Pons (tissue), 1 donor: Measurements from ENCODE around the gene TRERF1.
"Not testable (repeated sequence)": the region's sequence is repeated elsewhere in the genome, so short reads cannot be mapped to it uniquely, and the experiment has no call there.

Source experiments
- DNase-seq: peaks from one replicate; pipeline ENCODE4 v3.0.0-alpha.2; 2016; ENCODE audit warnings: low spot score

TRERF1 gene, protein sequence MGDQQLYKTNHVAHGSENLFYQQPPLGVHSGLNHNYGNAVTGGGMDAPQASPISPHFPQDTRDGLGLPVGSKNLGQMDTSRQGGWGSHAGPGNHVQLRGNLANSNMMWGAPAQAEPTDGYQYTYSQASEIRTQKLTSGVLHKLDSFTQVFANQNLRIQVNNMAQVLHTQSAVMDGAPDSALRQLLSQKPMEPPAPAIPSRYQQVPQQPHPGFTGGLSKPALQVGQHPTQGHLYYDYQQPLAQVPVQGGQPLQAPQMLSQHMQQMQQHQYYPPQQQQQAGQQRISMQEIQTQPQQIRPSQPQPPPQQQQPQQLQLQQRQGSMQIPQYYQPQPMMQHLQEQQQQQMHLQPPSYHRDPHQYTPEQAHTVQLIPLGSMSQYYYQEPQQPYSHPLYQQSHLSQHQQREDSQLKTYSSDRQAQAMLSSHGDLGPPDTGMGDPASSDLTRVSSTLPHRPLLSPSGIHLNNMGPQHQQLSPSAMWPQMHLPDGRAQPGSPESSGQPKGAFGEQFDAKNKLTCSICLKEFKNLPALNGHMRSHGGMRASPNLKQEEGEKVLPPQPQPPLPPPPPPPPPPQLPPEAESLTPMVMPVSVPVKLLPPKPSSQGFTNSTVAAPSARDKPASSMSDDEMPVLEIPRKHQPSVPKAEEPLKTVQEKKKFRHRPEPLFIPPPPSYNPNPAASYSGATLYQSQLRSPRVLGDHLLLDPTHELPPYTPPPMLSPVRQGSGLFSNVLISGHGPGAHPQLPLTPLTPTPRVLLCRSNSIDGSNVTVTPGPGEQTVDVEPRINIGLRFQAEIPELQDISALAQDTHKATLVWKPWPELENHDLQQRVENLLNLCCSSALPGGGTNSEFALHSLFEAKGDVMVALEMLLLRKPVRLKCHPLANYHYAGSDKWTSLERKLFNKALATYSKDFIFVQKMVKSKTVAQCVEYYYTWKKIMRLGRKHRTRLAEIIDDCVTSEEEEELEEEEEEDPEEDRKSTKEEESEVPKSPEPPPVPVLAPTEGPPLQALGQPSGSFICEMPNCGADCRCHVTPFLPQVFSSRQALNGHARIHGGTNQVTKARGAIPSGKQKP (N-terminal part only)

DNA sequence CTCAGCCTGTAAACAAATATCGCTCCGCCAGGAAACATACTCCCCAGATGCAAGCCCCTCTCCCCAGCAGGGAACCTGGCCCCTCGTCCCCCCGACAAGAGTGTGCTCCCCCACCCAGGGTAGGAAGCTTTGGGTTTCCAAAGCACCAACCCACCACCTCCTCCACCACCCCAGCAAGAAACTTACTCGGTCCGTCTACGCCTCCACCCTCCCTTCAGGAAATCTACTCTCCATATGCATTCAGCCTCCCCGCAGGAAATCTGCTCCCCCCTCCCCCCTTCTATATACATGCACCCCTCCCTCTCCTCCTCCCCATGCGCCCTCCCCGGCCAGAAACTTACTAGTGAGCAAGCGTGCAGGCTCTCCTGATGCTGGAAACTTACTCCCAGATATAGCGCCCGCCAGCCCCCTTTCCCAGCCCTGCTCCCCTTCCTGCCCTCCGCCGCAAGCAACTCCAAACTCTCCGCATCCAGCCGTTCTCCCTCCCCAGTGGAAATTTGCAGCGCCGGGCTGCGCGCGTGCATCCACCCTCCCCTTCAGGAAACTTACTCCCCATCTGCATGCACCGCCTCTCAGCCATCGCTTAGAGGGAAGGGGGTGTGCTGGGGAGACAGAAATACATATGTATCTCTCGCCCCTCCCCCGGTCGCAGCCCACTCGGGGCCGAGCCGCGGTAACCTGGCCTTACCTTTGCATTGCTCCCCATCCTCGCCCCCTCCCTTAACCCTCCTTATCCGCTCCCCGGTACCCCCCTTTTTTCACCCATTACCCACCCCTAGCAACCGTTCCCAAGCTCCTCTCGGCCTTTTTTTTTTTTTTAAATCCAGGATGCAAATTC is at the start of gene TRERF1:
Gene TRERF1, minus strand, starts transcription at position 594 of the 838 bp plus-strand sequence. CDS start 182,336 bp downstream, outside the sequence.
- peak; percentile 46 for DNase-seq

DNA sequence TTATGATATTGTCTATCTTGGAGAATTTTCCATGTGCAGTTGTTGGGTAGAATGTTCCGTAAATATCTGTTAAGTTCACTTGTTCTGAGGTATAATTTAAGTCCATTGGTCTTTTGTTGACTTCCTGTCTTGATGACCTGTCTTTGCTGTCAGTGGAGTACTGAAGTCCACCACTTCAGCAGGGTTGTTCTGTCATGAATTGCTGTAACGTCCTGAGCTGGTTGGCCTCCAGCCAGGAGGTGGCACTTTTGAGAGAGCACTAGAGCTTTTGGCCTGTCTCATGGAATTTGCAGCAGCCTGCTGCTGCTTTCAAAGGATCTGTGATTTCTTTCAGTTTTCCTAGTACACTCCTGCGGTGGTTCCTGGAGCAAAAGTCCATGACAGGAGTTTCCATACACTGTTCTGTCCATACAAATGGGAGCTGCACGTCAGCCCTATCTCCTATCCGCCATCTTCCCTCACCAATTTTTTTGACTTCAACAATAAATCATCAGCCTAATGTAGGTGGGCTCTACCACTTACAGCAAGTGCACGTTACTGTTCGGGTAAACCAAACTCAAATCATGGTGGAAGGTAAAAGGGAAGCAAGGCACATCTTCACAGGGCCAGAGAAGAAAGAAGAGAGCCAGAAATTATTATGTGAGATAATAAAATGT is 46.9 kb upstream of the TRERF1 start:
- no peak for DNase-seq

DNA sequence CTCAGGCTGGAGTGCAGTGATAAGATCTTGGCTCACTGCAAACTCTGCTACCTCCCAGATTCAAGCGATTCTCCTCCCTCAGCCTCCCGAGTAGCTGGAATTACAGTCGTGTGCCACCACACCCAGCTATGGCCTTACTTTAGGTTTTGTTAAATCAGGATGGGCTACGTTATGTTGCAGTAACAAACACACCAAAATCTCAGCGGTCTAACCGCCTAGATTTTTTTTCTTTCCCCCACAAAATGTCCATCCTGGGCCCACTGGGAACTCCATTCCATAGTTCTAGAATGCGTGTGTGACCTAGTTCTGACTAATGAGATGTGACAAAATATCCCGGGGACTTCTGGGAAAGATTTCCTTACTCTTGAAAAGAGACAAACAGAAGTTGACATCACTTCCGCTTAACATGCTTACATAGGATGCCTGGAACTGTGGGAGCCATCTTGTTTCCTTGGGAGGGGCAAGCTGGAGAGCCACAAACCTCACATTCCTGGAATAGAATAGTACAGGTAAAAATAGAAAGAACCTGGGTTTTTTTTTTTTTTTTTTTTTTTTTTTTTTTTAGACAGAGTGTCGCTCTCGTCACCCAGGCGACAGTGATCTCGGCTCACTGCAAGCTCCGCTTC is 42.3 kb upstream of the TRERF1 start:
- no peak for DNase-seq

DNA sequence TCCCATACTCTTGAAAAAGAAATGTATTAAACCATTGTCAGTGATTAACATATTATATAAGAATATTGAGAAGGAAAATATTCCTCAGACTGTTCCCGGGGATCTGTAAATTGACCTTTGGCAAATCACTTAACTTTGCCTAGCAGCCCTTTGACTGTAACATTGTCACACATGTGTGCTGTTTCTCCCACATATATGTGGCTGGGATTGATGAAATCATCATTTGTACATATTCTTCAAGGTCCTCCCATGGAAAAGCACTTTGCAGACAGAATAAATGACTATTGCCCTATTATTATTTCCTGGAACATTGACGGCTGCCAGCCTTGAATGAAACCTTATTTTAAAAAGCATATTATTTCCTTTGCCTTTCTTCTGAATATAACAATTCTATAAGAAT is 36.4 kb upstream of the TRERF1 start:
- no peak for DNase-seq

DNA sequence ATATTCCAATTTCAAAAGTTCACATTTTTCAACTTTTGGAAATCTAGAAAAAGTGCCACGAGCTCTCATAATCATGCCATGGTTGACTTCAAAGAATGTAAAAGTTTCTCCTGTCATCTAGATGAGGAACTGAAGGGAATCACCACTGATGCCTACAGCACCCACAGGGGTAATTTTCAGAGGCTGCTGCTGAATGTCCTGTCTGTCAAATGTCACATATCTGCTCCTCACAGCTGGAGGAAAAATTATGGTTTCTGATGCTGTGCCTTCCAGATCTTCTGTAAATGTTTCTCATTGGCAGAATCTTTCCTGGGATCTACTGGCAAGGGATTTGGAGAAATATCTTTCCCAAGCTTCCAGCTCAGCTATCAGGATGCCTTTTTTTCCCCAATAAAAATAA is 32.5 kb upstream of the TRERF1 start:
- no peak for DNase-seq

DNA sequence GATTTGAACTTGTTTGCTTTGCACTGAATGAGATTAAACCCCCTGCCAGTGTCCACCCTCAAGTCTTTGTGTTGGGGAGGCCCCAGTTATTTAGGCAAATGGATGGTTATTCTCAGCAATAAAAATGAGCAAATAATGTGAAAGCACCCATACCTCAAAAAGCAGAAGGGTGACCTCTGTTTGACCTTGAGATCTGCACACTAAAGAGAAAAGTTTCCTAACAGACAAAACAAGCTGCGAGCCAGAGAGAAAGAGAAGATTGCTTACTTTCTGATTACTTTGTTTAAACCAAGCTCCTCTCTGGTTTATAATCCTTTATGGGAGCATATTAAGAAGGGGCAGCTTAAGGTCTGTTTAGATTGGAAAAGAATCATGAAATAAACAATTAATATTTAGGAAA is 30.4 kb upstream of the TRERF1 start:
- no peak for DNase-seq

DNA sequence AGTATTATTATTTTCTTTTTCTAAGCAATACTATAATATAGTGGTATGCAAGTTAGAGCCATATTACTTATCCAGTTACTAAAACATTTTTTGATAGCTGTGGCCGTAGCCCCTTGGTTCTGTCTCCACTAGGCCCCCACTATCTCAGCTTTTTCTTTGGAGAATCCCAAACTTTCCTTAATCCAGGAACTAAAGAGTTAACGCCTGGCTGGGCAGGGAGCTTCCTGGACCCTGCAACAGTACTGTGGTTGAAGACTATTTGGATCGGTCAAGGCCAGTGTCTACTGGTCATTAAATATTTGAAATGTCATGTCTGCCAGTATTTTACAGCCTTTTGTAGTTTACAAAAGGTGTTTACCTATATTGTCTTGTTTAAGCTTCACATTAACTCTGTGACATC is 20.0 kb upstream of the TRERF1 start:
- no peak for DNase-seq

DNA sequence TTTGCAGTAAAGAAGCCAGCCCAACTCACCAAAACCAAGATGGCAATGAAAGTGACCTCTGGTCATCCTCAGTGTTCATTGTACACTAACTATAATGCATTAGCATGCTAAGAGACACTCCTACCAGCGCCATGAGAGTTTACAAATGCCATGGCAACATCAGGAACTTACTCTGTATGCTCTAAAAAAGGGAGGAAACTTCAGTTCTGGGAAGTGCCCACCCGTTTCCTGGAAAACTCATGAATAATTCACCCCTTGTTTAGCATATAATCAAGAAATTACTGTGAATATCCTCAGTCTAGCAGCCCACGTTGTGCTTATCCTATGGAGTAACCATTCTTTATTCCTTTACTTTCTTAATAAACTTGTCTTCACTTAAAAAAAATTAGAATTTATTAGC is 19.4 kb upstream of the TRERF1 start:
- no peak for DNase-seq

DNA sequence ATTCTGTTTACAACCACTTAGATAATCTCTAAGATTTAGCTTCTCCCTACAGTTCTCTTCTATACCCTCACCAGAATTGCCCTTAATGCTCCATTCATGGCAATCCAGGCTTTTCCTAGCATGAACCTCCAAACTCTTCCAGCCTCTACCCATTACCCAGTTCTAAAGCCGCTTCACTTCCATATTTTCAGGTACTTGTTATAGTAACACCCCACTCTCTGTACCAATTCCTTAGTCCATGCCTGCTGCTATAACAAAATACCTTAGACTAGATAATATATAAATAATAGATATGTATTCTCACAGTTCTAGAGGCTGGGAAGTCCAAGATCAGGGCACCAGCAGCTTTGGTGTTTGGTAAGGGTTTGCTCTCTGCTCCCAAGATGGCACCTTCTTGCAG is 16.5 kb upstream of the TRERF1 start:
- no peak for DNase-seq

DNA sequence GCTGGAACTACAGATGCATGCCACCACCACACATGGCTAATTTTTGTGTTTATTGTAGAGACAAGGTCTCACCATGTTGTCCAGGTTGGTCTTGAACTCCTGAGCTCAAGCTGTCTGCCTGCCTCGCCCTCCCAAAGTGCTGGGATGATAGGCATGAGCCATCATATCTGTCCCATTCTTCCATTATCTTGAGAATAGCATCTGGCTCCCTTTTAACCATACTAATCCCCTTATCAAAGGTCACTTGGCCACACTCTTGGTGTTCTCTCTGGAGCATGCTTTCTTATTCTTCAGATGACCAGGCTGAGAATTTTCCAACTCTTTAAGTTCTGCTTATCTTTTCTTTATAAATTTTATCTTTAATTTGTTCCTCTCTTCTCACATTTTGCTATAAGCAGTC is 15.9 kb upstream of the TRERF1 start:
- DNase-seq: no peak

DNA sequence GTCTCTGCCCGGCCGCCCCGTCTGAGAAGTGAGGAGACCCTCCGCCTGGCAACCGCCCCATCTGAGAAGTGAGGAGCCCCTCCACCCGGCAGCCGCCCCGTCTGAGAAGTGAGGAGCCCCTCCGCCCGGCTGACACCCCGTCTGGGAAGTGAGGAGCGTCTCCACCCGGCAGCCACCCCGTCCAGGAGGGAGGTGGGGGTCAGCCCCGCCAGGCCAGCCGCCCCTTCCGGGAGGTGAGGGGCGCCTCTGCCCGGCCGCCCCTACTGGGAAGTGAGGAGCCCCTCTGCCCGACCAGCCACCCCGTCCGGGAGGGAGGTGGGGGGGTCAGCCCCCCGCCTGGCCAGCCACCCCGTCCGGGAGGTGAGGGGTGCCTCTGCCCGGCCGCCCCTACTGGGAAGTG is 14.7 kb upstream of the TRERF1 start:
- not testable (repeated sequence) for DNase-seq

DNA sequence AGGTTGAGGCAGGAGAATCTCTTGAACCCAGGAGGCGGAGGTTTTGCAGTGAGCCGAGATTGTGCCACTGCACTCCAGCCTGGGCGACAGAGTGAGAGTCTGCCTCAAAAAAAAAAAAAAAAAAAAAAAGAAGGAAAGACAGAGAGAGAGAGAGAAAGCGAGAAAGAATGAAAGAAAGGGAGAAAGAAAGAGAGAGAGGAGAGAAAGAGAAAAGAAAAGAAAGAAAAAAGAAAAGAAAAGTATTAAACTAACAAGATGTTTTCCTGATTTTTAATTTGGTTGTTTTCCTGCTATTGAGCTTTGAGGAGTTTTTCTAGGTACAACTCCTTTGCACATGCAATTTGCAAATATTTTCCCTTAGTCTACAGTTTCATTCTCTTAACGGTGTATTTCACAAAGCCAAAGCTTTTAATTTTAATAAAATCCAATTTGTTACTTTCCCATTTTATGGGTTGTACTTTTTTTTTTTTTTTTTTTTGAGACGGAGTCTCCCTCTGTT is 10.8 kb upstream of the TRERF1 start:
- no peak for DNase-seq

DNA sequence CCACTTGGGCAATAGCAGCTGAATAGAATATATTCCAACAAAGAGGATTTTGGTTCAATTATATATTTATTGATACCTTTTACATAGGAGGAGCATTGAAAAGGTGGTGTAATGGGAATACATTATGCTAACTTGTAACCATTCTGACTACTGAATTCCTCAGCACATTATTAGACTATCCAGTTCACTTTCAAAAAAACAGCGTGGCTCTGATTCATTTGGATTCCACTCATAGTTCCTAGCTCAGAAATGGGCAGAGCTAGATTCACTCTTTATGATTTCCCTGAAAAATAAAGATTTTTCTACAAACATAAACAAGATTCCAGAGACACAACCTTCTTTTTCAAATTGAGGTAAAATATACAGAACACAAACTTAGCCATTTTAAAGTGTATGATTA is 9.2 kb upstream of the TRERF1 start:
- DNase-seq: no peak

DNA sequence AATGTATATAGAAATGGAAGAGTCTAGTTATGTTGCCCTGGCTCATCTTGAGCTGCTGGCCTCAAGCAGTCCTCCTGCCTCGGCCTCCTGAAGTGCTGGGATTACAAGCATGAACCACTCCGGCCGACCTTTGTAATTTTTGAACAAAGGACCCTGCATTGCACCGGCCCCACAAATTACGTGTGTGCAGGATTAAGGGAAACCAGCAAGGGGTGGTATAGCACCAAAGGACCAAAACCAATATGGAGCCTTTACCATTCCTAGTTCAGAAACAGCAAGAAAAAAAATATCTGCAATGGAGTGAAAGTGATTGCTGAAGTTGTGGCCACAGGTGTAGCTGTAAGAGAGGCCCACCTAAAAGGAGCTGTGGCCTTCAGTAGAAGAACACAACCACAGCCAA is 8.2 kb upstream of the TRERF1 start:
- DNase-seq: no peak

DNA sequence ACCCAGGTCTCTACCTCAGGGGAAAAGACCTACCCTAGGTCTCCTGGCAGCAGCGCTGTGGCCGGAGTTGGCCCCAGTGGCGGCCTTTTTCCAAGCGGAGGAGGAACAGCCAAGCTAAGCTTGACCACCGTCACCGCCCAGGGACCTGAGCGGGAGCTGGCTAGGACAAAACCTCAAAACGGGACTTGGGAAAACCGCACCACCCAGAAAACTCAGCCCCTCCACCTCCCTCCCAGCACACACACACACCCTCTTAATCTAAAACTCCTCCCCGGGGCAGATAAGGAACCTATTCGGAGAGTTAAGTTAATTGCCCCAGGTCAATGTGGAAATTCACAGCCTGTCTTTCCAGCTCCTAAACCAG is 2.7 kb upstream of the TRERF1 start:
- DNase-seq: no peak

DNA sequence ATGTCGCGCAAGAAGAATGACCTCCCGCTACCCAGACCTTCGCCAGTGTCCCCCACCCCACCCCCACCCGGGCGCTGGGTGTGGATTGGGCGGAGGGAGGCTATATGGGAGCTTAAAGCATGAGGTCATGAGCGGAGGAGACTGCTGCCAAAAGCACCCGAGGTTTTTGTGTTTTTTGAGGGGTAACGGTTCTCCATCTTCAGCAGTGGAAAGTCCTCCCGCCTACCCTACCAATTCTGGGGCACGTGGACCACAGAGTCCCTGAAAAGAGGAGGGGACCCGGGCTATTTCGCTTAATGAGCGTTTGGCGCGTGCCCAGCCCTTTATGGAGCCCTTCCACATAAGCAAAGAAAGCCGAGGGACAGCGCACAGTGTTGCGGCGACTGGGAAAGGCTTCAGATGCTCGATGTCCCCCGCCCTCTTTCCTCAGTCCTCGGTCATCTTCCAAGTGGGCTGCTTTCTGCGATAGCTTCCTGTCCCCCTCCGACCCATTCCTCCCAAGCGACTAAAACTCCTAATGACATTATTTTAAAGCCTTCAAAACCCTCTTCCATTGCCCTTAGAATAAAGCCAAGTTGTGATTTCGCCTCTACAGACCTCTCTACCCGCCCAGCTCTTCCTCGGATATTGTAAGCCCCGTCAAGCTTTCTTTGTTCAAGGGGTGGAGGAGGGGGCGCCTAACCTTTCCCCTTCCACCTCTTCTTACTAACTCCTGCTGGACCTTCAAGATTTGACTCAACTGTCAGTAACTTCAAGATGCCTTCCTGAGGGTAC is 2.1 kb upstream of the TRERF1 start:
- DNase-seq: no peak

DNA sequence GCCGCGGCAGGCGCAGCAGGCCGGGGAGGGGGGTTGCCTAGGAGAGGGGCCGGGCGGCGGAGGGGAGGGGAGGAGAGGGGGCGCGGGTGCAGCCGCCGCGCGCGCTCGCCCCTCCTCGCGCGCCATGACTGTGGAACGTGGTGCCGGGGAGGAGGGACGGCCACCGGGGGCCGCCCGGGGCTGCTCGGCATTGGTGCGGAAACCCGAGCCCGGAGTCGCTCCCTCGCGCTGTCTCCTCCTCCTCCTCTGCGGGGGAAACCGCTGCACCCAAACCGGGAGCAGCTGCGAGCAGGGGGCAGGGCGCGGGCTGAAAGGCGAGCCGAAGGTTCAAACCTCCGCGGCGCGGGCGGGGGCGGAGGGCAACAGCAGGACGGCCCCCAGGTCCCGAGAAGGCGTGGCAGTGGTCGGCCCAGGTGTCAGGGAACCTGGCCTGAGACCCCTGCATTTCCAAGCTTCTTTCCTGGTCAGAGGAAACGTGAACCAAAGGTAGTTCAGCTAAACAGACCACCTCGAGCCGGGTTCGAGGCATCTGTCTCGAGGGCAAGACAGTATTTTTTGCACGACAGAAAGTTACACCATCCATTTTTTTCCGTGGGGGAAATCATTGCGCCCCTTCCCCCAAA is 1.4 kb upstream of the TRERF1 start:
- peak; percentile 33 for DNase-seq

DNA sequence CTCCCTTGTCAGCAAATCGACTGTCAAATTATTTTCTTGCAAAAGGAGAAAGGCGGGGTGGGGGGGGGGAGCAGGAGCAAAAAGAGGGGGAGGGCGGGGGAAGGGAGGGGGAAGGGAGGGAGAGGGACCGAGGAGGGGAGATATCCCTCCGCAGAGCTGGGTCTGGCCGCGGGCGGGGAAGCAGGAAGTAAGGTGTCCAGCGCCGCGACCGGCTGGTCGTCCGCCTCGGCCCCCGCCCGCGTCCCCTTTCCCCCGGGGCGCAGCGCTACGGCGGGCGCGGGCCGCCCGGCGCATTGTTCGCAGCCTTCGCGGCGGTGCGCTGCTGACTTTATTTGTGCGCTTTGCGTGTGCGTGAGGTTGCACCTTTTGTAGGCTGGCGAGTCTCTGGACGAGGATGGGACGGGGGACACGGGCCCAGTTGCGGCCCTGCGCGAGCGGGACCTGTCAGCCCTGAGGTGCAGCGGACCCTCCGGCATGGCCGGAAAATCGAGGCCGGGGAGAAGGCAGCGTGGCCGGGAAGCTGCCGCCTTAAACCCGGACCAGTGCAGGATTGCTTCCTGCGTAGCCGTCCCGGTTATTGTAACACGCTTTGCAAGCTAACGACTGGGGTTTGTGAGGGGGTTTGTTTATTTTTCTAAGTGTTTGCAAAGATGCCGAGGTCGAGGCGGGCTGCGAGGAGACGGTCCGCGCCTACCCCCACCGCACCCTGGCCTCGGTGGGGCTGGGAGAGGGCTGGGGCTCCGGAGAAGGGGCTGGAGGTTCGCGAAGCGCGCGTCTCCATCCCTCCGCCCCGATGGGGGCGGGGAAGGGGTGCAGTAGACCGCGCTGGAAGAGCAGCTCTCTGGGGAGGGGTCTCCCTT is 675 bp upstream of the TRERF1 start:
- peak; percentile 22 for DNase-seq
